ENCODE data around the gene UCMA. TPM values are rescaled to one million over a fixed set of nuclear protein-coding genes. Genes with fewer than 3 reads are reported as not detected.

Gene UCMA
- total RNA-seq, 1 donor from 2014 or later: not detected

GRCh38 chr10:13184730-13185514, 49.3 kb downstream of the UCMA start:
- no peak for DNase-seq

GRCh38 chr10:13184276-13184675, 49.9 kb downstream of the UCMA start:
- DNase-seq: no peak

- DNase-seq: no peak
Observed at GRCh38 chr10:13183625-13184024, 50.5 kb downstream of the UCMA start.

- DNase-seq: no peak
Observed at GRCh38 chr10:13182424-13182823, 51.8 kb downstream of the UCMA start.

DNA sequence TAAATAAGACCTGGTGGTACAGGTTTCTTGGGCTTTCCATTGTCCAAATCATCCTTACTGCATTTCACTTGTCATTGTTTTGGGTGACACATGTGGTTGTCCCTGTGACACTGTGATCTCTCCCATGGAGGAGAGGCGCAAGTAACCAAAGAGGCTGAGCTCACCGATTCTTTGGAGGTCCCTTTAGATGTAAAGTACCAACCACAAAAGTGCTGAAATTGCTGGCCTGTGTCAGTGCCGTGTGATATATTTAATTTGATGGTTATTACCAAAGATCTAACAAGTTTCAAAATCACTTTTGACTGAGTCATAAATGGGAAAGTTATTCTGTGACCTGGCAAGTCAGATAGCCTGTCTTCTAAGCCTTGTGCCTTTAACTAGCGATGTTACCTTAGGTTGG, 53.4 kb downstream of the UCMA start:
- DNase-seq: no peak

DNA sequence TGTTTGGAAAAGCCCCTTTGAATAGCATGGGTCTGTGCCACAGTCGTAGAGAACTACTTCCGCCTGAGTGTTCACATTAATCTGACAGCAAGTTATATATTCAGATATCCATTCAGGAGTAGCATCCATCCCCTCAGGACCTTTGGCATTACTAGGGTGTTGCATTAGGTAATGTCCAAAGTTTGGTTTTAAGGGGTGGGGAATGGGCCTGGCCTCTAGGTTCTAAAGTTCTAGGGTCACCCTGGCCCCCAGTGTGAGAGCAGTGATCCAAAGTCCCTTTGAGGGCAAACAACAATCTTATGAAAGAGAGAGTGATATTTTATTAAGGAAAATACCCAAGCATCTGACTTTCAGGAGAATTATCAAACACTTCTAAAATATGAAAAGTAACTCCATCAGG, 60.6 kb downstream of the UCMA start:
- DNase-seq: no peak

Small RNA genes lying within 50 kb of the gene (small RNA-seq; reads per million reads assigned to genes)
- not detected for gene RNU6-6P (ENCODE audit: low replicate concordance)

Other genes with a start within 250 kb of the UCMA start
- gene CCDC3, start 232.7 kb downstream of the UCMA start, total RNA-seq: 36.3 TPM
- 46.0 TPM for gene OPTN, start 134.2 kb downstream of the UCMA start, total RNA-seq
- gene MCM10, start 72.8 kb downstream of the UCMA start, total RNA-seq: 5.8 TPM
- gene PHYH, start 65.7 kb upstream of the UCMA start, total RNA-seq: 21.6 TPM
- gene SEPHS1, start 113.9 kb upstream of the UCMA start, total RNA-seq: 38.3 TPM